Activated T-helper 2 cell treated with anti-CD3 and anti-CD28 coated beads, Interferon-gamma antibody, Interleukin-2, Interleukin-4, amounts not matched to agents 10 μg/mL and 5 μg/mL and 100 μg/mL, durations not matched to agents 14 hours and 24 hours and 36 hours (primary cell): ENCODE measurements around the gene PAIP2. TPM values are rescaled to one million over a fixed set of nuclear protein-coding genes. Genes with fewer than 3 reads are reported as not detected.
"Not testable (repeated sequence)": the region's sequence is repeated elsewhere in the genome, so short reads cannot be mapped to it uniquely, and the experiment has no call there.

Experiments used
- DNase-seq: peaks from one replicate; pipeline ENCODE4 v3.0.0; 2021; ENCODE audit warnings: low spot score
- H3K27ac Mint-ChIP-seq: one replicate; pipeline ENCODE4 v1.8.0; 2021; ENCODE audit warnings: mixed read lengths
- H3K27me3 Mint-ChIP-seq: one replicate; pipeline ENCODE4 v1.8.0; 2021; ENCODE audit warnings: low read depth, mixed read lengths
- H3K36me3 Mint-ChIP-seq: one replicate; pipeline ENCODE4 v1.8.0; 2021; ENCODE audit warnings: low read depth, mixed read lengths
- H3K4me1 Mint-ChIP-seq: one replicate; pipeline ENCODE4 v1.8.0; 2021; ENCODE audit warnings: low read depth, mixed read lengths
- H3K4me3 Mint-ChIP-seq: one replicate; pipeline ENCODE4 v1.8.0; 2021; ENCODE audit warnings: low read depth, mild to moderate bottlenecking, moderate library complexity, mixed read lengths
- H3K9me3 Mint-ChIP-seq: one replicate; pipeline ENCODE4 v1.8.0; 2021; ENCODE audit warnings: mixed read lengths
- intact Hi-C: fragments of 100-400 bp; cut with micrococcal nuclease; formaldehyde crosslinking; loops from one replicate; pipeline ENCODE4 v1.15.1; 2023
- total RNA-seq: library from RNA; stranded (reverse); gene quantifications from 2 replicates; pipeline ENCODE4 v1.2.3, GENCODE V29; 2022

Gene PAIP2
- total RNA-seq, 1 donor from 2014 or later: 98.2 TPM

DNA sequence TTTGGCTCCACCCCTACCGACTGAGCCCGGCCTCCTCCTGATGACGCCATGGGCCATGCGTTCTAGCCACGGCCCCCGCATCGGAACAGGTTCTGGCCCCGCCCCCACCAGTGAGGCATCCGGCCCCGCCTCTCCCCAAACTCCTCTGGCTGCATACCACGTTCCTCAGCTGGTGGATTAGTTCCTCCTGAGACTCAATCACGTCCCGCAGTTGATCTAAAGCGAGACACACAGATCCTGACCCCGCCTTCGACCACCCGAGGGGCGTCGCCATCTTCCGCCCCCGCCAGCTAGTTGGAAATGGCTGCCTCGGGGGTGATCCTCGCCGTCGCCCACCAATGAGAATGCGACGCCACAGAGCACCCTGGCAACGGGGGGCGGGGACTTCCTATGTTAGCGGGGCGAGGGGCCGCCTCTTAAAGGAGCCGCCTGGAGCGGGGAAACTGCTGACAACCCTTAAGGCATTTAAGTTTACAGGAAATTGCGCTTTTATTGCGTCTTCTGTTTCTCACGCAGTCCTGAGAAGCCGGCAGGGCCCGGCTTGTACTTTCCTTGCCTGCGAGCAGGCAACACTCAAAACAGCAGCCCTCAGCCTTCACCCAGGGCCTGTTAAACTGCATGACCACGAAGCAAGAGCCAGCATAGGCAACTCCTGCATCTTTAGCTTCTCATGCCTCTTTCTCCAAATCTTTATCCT lies 62.3 kb downstream of the PAIP2 start, which contains the start of gene SPATA24:
Gene SPATA24, minus strand, starts transcription at position 303 of the 697 bp plus-strand sequence. Its CDS starts 29 bp downstream, at position 274.
- DNase-seq: peak; percentile 98
- intact Hi-C loops: loop anchor here (1.0 kb wide), 3 partner anchors 10 to 157 kb away; partner anchors contain the start of gene UBE2D2
- H3K27me3 Mint-ChIP-seq: no peaks in the 10 kb centered on the region
- peak within 1 kb of the TSS; percentile 100 for H3K27ac Mint-ChIP-seq
- H3K4me1 Mint-ChIP-seq: peaks cover 31% of the 10 kb centered on the region
- no peaks in the 10 kb centered on the region for H3K9me3 Mint-ChIP-seq
- peak within 1 kb of the TSS; percentile 92 for H3K4me3 Mint-ChIP-seq
- H3K36me3 Mint-ChIP-seq: peaks cover 16% of the 10 kb centered on the region

DNA sequence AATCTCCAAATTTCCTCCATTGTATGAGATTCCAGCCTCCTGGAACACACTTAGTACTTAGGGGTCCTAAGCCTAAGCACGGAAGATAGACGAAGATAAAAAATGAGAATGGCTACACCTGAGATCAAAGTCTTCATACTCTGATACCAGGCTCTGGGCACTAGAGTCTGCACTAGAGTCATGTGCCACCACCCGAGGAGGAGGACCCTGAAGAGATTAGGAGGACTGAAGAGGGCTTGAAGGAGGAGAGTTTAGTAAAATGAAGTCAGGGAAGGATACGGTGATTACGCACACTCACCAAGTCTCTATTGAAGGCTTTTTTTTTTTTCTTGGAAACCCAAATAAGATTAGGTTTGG lies 62.8 kb downstream of the PAIP2 start:
- Mint-ChIP-seq H3K9me3 (no peaks in the 10 kb centered on the region), H3K27ac (peak overlapping the region; percentile 100), H3K36me3 (peaks cover 12% of the 10 kb centered on the region), H3K27me3 (no peaks in the 10 kb centered on the region), H3K4me1 (peaks cover 28% of the 10 kb centered on the region), H3K4me3 (peak overlapping the region; percentile 92)
- intact Hi-C loops: loop anchor here (1.0 kb wide), 3 partner anchors 10 to 157 kb away; partner anchors contain the start of gene UBE2D2
- no peak for DNase-seq

DNA sequence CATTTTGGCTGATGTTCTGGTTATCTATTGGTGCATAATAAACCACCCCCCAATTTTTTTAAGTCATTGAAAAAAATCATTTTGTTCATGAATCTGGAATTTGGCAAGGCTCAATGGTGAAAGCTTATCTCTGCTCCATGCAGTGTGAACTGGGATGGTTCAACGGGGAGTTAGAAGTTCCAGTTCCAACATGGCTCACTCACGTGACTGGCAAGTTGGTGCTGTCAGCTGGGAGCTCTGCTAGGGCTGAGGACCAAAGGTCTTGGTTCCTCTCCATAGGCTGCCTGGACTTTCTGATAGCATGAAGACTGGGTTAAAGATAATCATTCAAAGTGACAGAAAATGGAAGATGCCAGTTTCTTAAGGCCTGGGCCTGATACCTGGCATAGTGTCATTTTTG lies 65.3 kb downstream of the PAIP2 start:
- intact Hi-C loops: no loop called here
- peaks cover 17% of the 10 kb centered on the region for H3K36me3 Mint-ChIP-seq
- no peak overlapping the region for H3K4me3 Mint-ChIP-seq
- no peak overlapping the region for H3K27ac Mint-ChIP-seq
- H3K4me1 Mint-ChIP-seq: peaks cover 29% of the 10 kb centered on the region
- no peak for DNase-seq
- H3K9me3 Mint-ChIP-seq: no peaks in the 10 kb centered on the region
- no peaks in the 10 kb centered on the region for H3K27me3 Mint-ChIP-seq

DNA sequence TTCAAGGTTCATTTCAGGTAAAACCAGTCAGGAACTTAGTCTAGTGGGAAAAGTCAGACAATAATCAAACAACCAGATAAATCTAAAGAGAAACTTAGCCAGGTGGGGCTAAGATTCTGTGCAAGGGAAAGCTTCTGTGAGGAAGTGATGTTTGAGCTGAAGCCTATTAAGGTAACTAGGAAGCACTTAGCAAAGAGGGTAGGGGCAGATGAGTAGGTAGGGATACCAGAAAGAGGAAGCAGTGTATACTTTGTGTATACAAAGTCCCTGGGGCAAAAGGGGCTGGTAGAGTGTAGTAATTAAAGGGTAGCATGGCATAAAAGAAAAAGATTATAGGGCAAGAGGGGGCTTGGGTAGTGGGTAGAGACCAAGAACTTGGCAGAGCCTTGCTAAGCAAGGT lies 65.9 kb downstream of the PAIP2 start:
- Mint-ChIP-seq H3K4me1 (peaks cover 29% of the 10 kb centered on the region), H3K27me3 (no peaks in the 10 kb centered on the region), H3K36me3 (peaks cover 19% of the 10 kb centered on the region), H3K4me3 (no peak overlapping the region), H3K27ac (peak overlapping the region; percentile 9), H3K9me3 (no peaks in the 10 kb centered on the region)
- DNase-seq: no peak
- intact Hi-C loops: no loop called here

DNA sequence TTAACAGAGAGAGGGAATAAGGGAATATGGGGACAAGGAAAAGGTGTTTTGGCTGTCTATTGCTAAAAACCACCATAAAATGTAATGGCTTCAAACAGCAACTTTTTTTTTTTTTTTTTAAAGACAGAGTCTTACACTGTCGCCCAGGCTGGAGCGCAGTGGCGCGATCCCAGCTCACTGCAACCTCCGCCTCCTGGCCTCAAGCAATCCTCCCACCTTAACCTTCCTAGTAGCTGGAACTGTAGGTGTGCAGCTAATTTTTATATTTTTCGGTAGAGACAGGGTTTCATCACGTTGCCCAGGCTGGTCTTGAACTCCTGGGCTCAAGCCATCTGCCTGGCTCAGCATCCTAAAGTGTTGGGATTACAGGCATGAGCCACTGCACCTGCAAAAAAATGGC lies 66.5 kb downstream of the PAIP2 start:
- intact Hi-C loops: no loop called here
- Mint-ChIP-seq H3K36me3 (peaks cover 26% of the 10 kb centered on the region), H3K4me3 (no peak overlapping the region), H3K4me1 (peaks cover 29% of the 10 kb centered on the region), H3K27ac (no peak overlapping the region), H3K9me3 (no peaks in the 10 kb centered on the region), H3K27me3 (no peaks in the 10 kb centered on the region)
- no peak for DNase-seq

DNA sequence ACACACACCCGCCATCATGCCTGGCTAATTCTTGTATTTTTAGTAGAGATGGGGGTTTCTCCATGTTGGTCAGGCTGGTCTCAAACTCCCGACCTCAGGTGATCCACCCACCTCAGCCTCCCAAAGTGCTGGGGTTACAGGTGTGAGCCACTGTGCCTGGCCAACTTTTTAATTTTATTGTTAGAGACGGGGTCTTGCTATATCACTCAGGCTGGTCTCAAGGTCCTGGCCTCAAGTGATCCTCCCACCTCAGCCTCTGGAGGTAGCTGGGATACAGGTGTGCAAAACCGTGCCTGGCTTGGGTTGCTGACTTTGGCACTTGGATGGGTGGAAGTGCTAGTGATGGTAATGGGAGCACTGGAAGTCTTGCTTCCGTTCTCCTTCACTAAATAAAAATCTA lies 67.5 kb downstream of the PAIP2 start:
- H3K4me3 Mint-ChIP-seq, H3K9me3 Mint-ChIP-seq, DNase-seq, H3K27me3 Mint-ChIP-seq, H3K27ac Mint-ChIP-seq, intact Hi-C loops: not testable (repeated sequence)
- Mint-ChIP-seq H3K36me3 (peaks cover 34% of the 10 kb centered on the region), H3K4me1 (peaks cover 34% of the 10 kb centered on the region)

DNA sequence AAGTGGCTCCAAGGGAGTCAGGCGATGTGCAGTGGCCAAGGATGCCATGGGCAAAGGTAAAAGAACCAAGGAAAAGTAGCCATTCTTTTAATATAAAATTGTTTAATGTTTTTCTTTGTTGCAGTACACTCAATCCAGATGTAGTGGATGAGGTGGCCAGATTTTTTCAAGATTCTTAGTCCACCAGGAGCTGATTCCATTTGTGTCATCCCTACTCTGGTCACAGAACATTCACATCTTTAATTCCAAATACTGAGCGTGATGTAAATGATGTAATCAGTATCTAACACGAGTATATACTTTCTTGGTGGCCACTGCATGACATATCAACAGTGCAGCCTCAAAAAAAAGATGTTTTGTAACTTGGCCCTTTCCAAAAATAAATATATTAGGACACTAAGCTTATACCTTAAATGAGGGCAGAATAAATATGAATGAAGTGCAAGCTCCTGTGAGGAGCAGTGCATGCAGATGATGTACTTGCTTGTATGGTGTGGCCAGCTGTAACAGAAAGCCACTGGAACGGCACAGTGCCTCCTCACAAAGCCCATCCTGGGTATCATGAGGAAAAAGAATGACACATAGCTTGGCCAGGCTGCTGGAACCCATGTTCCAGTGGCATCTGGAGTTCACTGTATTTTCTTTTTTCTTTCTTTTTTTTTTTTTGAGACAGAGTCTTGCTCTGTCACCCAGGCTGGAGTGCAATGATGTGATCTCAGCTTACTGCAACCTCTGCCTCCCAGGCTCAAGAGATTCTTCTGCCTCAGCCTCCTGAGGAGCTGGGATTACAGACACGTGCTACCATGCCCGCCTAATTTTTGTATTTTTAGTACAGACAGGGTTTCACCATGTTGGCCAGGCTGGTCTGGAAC lies 68.7 kb downstream of the PAIP2 start:
- H3K27me3 Mint-ChIP-seq: no peaks in the 10 kb centered on the region
- no peaks in the 10 kb centered on the region for H3K9me3 Mint-ChIP-seq
- DNase-seq: no peak
- H3K4me3 Mint-ChIP-seq: no peak overlapping the region
- H3K36me3 Mint-ChIP-seq: peaks cover 34% of the 10 kb centered on the region
- intact Hi-C loops: loop anchor here (10.0 kb wide), 2 partner anchors 224 to 354 kb away; no protein-coding TSS in a partner anchor
- peaks cover 40% of the 10 kb centered on the region for H3K4me1 Mint-ChIP-seq
- no peak overlapping the region for H3K27ac Mint-ChIP-seq

DNA sequence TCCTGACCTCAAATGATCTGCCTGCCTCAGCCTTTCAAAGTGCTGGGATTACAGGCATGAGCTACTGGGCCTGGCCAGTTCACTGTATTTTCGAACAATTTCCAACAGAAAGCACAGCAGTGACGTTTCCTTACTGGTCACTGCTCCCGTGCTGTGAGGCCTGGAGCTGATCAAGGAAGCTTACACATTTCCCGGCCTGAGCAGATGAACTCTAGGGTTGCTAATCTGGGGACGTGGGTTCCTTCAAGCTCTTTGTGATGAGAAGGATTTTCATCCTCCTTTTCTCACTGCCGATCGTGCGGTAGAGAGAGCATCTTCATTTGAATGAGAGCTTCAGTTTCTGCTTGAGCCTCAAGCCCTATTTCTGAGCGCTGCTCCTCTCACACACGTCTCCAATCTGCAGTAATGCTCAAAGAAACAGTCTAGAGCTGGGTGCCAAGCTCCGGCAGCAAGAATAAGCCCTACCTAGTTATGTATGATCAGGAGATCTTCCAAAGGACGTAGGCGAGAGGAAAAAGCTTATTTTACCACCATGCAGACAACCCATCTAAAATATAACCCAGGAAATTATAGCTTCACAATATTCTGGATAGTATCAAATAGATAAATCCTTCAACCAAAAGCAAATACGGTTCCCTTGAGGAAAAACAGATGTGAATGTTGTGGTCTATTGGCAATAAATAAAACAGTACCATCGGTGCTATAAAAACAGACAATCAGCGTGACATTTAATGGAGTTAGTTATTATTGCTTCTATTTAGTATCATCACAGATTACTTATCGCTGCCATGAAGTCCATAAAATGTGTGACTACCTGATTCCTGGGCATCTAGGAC lies 69.6 kb downstream of the PAIP2 start:
- Mint-ChIP-seq H3K27me3 (no peaks in the 10 kb centered on the region), H3K4me1 (peaks cover 49% of the 10 kb centered on the region), H3K9me3 (no peaks in the 10 kb centered on the region), H3K27ac (no peak overlapping the region), H3K4me3 (no peak overlapping the region), H3K36me3 (peaks cover 37% of the 10 kb centered on the region)
- no peak for DNase-seq
- intact Hi-C loops: loop anchor here (10.0 kb wide), 2 partner anchors 224 to 354 kb away; no protein-coding TSS in a partner anchor

DNA sequence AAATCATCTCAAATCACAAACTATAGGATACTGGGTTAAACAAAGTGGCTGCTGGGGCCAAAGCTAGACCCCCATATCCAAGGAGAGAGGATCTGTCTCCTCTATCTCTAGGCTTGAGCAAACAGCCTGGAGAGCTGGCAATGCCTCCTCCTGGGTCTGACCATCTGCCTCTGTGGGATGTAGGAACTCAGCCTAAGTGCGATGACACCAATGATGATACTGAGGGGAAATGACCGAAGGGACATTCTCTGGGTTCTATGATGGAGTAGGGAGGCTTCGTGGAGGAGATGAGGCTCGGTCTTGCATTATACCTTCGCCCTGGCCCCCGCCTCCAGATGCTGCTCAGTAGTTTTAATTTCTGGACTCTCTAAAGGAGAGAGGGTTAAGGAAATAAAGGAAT lies 71.5 kb downstream of the PAIP2 start:
- no peaks in the 10 kb centered on the region for H3K27me3 Mint-ChIP-seq
- peak overlapping the region; percentile 97 for H3K27ac Mint-ChIP-seq
- H3K36me3 Mint-ChIP-seq: peaks cover 42% of the 10 kb centered on the region
- H3K9me3 Mint-ChIP-seq: no peaks in the 10 kb centered on the region
- DNase-seq: no peak
- intact Hi-C loops: loop anchor here (10.0 kb wide), 2 partner anchors 222 to 352 kb away; no protein-coding TSS in a partner anchor
- H3K4me3 Mint-ChIP-seq: no peak overlapping the region
- H3K4me1 Mint-ChIP-seq: peaks cover 50% of the 10 kb centered on the region

DNA sequence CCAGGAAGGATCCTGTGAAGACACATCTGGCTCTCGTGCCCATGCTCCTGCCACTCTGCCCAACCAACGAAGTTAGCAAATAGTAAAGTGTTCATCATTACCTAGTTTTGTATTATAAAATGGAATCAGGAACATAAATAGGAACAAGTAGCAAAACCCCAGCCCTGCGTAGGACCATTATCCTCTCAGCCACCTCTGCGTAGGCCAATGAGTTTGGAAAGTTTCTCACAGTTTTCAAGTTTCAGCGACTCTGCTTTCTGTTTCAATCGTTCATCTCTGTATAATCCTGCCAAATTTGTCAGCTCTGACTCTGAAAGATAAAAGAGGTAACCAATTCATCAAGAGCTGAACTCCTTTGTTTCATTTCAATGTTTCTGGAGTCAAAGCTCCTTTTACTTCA lies 72.3 kb downstream of the PAIP2 start:
- H3K36me3 Mint-ChIP-seq: peaks cover 50% of the 10 kb centered on the region
- peak overlapping the region; percentile 44 for H3K4me3 Mint-ChIP-seq
- intact Hi-C loops: loop anchor here (1.0 to 10.0 kb wide), 7 partner anchors 10 to 351 kb away; partner anchors contain the start of genes DNAJC18, SPATA24, STING1 and UBE2D2
- H3K9me3 Mint-ChIP-seq: no peaks in the 10 kb centered on the region
- peak overlapping the region; percentile 97 for H3K27ac Mint-ChIP-seq
- H3K4me1 Mint-ChIP-seq: peaks cover 58% of the 10 kb centered on the region
- no peak for DNase-seq
- no peaks in the 10 kb centered on the region for H3K27me3 Mint-ChIP-seq

DNA sequence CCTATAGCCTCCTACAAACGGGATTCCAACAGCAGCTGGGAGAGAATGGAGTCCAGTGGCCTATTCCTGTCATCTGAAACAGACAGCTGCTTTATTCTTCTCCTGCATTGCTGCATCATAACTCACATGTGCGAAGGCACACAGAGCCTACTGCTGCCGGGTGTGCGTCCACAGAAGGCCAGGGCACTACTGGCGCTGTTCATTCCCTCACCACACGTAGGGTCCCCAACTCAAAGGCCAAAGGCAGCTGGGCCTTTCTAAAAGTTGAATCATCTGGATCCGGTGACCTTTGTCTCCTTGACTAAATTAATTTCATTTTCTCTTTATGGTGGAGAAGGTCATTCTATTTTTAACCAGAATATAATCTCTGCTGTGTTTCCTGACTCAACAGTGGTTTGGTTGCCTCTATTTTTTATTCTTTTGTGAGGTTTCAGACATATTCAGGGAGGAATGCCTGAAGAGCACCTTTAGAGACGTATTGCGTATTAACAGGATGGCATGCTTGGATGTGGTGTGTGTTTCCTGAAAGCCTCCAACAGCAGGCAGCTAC lies 73.0 kb downstream of the PAIP2 start:
- Mint-ChIP-seq H3K27me3 (no peaks in the 10 kb centered on the region), H3K4me3 (peak overlapping the region; percentile 66), H3K4me1 (peaks cover 59% of the 10 kb centered on the region), H3K9me3 (no peaks in the 10 kb centered on the region), H3K27ac (peak overlapping the region; percentile 97), H3K36me3 (peaks cover 55% of the 10 kb centered on the region)
- intact Hi-C loops: loop anchor here (1.0 to 10.0 kb wide), 10 partner anchors 10 to 350 kb away; partner anchors contain the start of genes DNAJC18, SPATA24, STING1 and UBE2D2
- DNase-seq: no peak
